GM20000 (cell line): ENCODE measurements around the gene PGAP1.

Experiments
- DNase-seq: peaks from one replicate; pipeline ENCODE4 v3.0.0; 2012; ENCODE audit warnings: low spot score
- CTCF ChIP-seq: IDR thresholded peaks from 2 replicates; pipeline ENCODE4 v1.5.1; 2012; ENCODE audit warnings: mild to moderate bottlenecking, control low read depth; ENCODE audit errors: extremely low read depth, missing control alignments

Gene PGAP1

DNA sequence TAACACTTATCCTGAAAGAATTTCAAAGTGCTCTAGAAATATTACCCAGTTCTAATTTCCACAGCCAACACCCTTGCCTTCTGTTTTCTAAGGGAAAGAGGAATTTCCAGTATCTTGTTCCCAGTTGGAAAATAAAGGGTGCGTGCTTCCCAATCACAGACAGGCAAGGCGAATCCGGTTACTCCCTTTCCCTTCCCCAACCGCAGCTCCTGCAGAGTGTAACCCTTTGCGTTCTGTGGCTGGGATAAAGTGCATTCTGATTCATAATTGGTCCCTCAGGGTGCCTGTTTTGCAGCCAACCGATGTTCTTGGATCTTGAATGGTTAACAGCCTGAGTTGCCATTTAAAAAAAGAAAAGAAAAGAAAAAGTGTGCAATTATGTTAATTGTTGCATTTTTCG lies 40.6 kb upstream of the PGAP1 start:
- no peak for TF ChIP-seq CTCF
- no peak for DNase-seq

DNA sequence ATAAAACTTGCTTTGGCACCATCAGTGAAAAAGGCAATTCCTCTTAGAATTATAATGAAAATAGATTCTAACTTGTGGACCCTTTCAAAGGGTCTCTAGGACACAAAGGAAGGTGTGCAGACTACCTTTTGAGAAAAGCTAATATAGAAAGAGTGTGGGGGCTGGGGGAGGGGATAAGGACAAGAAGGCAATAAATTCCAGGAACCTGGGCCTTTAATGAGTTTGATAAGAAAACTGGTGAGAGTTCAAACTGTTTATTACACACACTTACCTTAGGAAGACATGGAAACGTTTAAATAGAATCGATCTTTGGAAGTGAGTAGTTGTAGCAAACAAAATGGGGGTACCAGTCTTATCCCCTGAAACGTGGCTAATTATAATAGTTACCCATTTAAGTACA lies 39.6 kb upstream of the PGAP1 start:
- no peak for TF ChIP-seq CTCF
- no peak for DNase-seq

DNA sequence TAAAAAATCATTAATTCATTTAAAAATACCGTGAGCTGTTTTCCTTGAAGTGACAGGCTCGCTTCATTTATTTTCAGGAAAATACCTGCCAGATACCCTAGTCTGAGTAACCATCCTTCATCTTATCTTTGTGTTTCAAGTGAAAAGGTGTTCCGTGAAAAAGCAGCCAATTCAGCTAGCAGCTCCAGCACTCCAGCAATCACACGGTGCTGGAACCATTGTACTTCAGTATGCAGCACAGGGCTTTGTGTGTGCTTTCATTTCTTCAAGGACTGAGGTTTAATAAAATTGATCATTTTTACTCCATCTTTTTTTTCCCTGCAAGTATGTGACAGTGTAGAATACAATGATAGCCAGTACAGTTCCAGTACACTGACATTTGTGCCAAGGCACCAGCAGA lies 39.1 kb upstream of the PGAP1 start:
- no peak for TF ChIP-seq CTCF
- DNase-seq, result no peak

DNA sequence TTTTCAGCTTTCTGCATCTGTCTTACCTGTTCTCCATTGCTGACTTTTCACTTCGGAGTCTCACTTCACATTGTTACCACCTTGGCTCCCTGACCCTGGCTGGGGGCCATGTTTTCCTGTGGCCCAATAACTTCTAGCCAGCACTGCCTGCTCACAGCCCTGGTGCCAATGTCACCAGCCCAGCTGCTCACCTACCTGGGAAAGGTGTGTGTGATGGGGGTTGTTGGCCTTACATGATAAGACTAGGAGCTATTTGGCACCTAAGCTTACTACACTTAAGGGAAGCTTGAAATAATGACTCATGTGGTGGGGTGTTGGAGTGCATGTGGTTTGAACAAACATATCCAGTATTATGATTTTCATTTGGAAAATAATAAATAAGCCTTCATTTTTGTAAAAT lies 37.5 kb upstream of the PGAP1 start:
- no peak for DNase-seq
- no peak for TF ChIP-seq CTCF

- no peak for DNase-seq
- no peak for TF ChIP-seq CTCF
Measured at GRCh38 chr2:196963043-196963442, 36.5 kb upstream of the PGAP1 start.

DNA sequence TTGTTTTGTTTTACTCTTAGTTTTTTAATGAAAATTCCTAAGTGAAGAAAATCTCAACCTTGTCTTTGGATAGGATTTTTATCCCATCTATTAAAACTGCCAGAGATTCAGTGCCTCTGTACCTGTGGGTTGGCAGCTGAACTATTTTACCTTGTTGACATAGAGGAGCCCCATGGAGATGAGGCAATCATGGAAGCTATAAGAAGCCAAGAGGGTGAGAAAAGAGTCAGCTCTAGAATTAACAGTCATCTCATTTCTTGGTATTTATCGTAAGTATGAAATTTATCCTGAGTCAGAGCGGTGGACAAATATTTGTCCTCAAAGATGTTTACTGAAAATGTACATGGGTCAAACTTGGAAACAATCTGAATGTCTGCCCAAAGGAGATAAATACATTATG lies 35.8 kb upstream of the PGAP1 start:
- TF ChIP-seq CTCF, result no peak
- no peak for DNase-seq

DNA sequence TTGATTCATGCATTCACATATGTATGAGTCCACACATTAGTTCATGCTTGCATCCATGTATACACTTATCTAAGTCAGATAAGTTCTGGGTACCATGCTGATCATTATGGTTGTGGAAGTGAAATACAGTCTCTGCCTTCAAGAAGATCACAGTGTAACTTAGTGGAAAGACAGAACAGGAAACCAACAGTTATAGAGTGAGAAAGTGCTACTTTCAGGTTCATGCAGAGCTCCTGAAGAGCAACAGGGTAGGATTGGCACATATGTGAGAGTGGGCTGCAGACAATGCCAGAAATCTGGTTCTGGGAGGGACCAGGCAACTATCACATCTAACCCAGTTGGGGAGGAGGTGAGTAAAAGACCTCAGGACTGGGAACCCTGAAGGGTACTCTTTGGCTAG lies 35.4 kb upstream of the PGAP1 start:
- DNase-seq, result peak; percentile 27
- no peak for TF ChIP-seq CTCF
